NCI-H748 (cell line): Measurements from ENCODE around the gene ASTN2.

Source experiments
- DNase-seq: peaks from one replicate; lab custom pipeline; 2025; ENCODE audit not compliant: unreplicated experiment; lab: John Stamatoyannopoulos, UW

The ASTN2 gene

GRCh38 chr9:117122953-117123352, 291.9 kb downstream of the ASTN2 start:
- no peak for DNase-seq

- no peak for DNase-seq
Measured at GRCh38 chr9:117122102-117122501, 292.8 kb downstream of the ASTN2 start.

- no peak for DNase-seq
Measured at GRCh38 chr9:117121316-117121715, 293.5 kb downstream of the ASTN2 start.

- no peak for DNase-seq
Measured at GRCh38 chr9:117120061-117120460, 294.8 kb downstream of the ASTN2 start.

GRCh38 chr9:117116084-117116483, 298.8 kb downstream of the ASTN2 start:
- no peak for DNase-seq

- no peak for DNase-seq
Measured at GRCh38 chr9:117114768-117115167, 300.1 kb downstream of the ASTN2 start.

GRCh38 chr9:117104716-117105495, 310.0 kb downstream of the ASTN2 start:
- no peak for DNase-seq

GRCh38 chr9:117104206-117104605, 310.7 kb downstream of the ASTN2 start:
- DNase-seq, result no peak

GRCh38 chr9:117103438-117104110, 311.3 kb downstream of the ASTN2 start:
- no peak for DNase-seq

GRCh38 chr9:117101008-117101407, 313.8 kb downstream of the ASTN2 start:
- no peak for DNase-seq

GRCh38 chr9:117098331-117098730, 316.5 kb downstream of the ASTN2 start:
- DNase-seq, result no peak

- DNase-seq, result no peak
Measured at GRCh38 chr9:117097761-117098160, 317.1 kb downstream of the ASTN2 start.

- DNase-seq, result no peak
Measured at GRCh38 chr9:117096138-117096537, 318.7 kb downstream of the ASTN2 start.

- DNase-seq, result no peak
Measured at GRCh38 chr9:117095081-117095480, 319.8 kb downstream of the ASTN2 start.

GRCh38 chr9:117093891-117094844, 320.7 kb downstream of the ASTN2 start:
- DNase-seq, result no peak

GRCh38 chr9:117092582-117092981, 322.3 kb downstream of the ASTN2 start:
- no peak for DNase-seq

- DNase-seq, result no peak
Measured at GRCh38 chr9:117091529-117091928, 323.3 kb downstream of the ASTN2 start.

- DNase-seq, result no peak
Measured at GRCh38 chr9:117088786-117089185, 326.1 kb downstream of the ASTN2 start.

GRCh38 chr9:117088140-117088539, 326.7 kb downstream of the ASTN2 start:
- no peak for DNase-seq

GRCh38 chr9:117084221-117084620, 330.6 kb downstream of the ASTN2 start:
- DNase-seq, result no peak

- DNase-seq, result peak; percentile 38
Measured at GRCh38 chr9:117083559-117083958, 331.3 kb downstream of the ASTN2 start.
